Left lung (tissue), 14 donors: ENCODE results near the gene TMEM52B. TPM values are rescaled to one million over a fixed set of nuclear protein-coding genes. Genes with fewer than 3 reads are reported as not detected.

Experiments used
- ATAC-seq: fragments of 200-7000 bp; cut with Tn5 transposase; one replicate; pipeline ENCODE4 v1.9.1; 2020; ENCODE audit warnings: moderate library complexity
- DNase-seq, 4 donors: peaks; one replicate each; pipeline ENCODE4 v3.0.0-alpha.2; 2013 to 2020
- H3K27ac ChIP-seq, 2 donors: fragments of 200-600 bp; sonication (generic) in 1 of 2; one replicate each; pipeline versions ENCODE4 v1.5.0 to v1.8.0; 2020 to 2021
- H3K27me3 ChIP-seq, 2 donors: fragments of 200-600 bp; sonication (generic) in 1 of 2; one replicate each; pipeline versions ENCODE4 v1.5.0 to v1.8.0; 2020 to 2021
- H3K36me3 ChIP-seq, 2 donors: fragments of 200-600 bp; sonication (generic) in 1 of 2; one replicate each; pipeline versions ENCODE4 v1.5.0 to v1.8.0; 2020 to 2021
- H3K4me1 ChIP-seq, 2 donors: fragments of 200-600 bp; one replicate each; pipeline ENCODE4 v1.8.0; 2021
- H3K4me3 ChIP-seq, 2 donors: fragments of 200-600 bp; sonication (generic) in 1 of 2; one replicate each; pipeline versions ENCODE4 v1.5.0 to v1.8.0; 2020 to 2021; ENCODE audit warnings: mild to moderate bottlenecking in 1 of 2
- H3K9me3 ChIP-seq, 2 donors: fragments of 200-600 bp; sonication (generic) in 1 of 2; one replicate each; pipeline versions ENCODE4 v1.5.0 to v1.8.0; 2020 to 2021
- CTCF ChIP-seq, 2 donors: fragments of 200-600 bp; sonication (generic) in 1 of 2; IDR thresholded peaks; one replicate each; pipeline versions ENCODE4 v1.5.0 to v1.8.0; 2021; ENCODE audit warnings: antibody characterized with exemption in 2 of 2
- intact Hi-C, 2 donors: fragments of 100-400 bp; cut with DNase I; formaldehyde crosslinking; loops; one replicate each; pipeline versions ENCODE4 v1.11.2 to v1.14.2; 2022
- long read RNA-seq, 12 donors: library from polyadenylated mRNA in 2 of 12; unstranded in 2 of 12; transcript quantifications; one replicate each; pipeline ENCODE4 v2.0.0 and lab custom pipeline, GENCODE V29; 2019 to 2026
- polyA plus RNA-seq, 6 donors: library from polyadenylated mRNA; unstranded; fragments of 120-200 nt; gene quantifications; one replicate each; pipeline ENCODE4 v1.2.1, GENCODE V29; 2013; ENCODE audit not compliant: insufficient read length in 6 of 6
- total RNA-seq, 2 donors: library from RNA; stranded (reverse); fragmentation: NEBNext Ultra II Directional; extraction: Animal tissue kit (Norgen Biotek cat#: 25700); gene quantifications; one replicate each; pipeline ENCODE4 v1.2.1, GENCODE V29; 2021
- donor health status: DM: no; HTN: yes; CAD: no.
- donor health status: DM: no; HTN: no; CAD: no.

TMEM52B gene
- total RNA-seq (1 to 10 TPM; 1.9 to 2.0 TPM), polyA plus RNA-seq (1 to 10 TPM in 1 of 6 donors, under 1 TPM in 5; 0.31 to 1.2 (median 0.50) TPM)
- long read RNA-seq, donor 1: 0 reads
- long read RNA-seq, donor 2: 0 reads
- long read RNA-seq, donor 3: 0 reads
- long read RNA-seq, donor 4, partial matches to known transcripts: 0 of 2 reads
- long read RNA-seq, donor 4, other reads (novel, unspliced or antisense): 0 of 2 reads
- long read RNA-seq, donor 5: 0 reads
- long read RNA-seq, donor 6: 0 reads
- long read RNA-seq, donor 7: 0 reads
- long read RNA-seq, donor 8: 0 reads
- long read RNA-seq, donor 9: 0 reads
- long read RNA-seq, donor 10, partial matches to known transcripts: 0 of 2 reads
- long read RNA-seq, donor 10, other reads (novel, unspliced or antisense): 0 of 2 reads
- long read RNA-seq, donor 11, partial matches to known transcripts: 0 of 2 reads
- long read RNA-seq, donor 11, other reads (novel, unspliced or antisense): 0 of 2 reads
- long read RNA-seq, donor 12: 0 reads

DNA sequence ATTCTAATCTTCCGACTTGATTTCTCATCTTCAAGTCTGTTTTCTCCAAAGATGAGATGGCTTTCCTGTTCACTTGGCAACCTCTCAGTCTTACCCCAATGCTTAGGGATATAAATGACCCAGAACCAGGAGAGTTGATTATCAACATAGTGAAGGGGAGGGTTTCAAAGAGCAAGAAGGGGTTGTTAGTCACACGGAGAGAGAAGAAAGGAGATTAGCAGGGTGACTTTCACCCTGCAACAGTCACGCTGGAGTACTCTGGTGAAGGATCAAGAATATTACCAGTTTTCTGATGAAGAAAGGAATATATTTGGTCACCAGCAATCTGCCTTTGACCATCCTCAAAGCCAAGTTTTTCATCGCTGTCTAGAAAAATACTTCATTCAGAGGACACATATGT lies at the start of gene TMEM52B:
Gene TMEM52B, plus strand, starts transcription at position 212 of the 400 bp plus-strand sequence. CDS start 543 bp downstream, outside the sequence.
- intact Hi-C loops: no loop called here
- no peak for TF ChIP-seq CTCF (IDR thresholded peaks at IDR 0.05)
- DNase-seq: no peak
- Histone ChIP-seq H3K4me1 (peaks cover 0 to 24% of the 10 kb centered on the region in 2 donors), H3K27me3 (no peaks in the 10 kb centered on the region), H3K9me3 (no peaks in the 10 kb centered on the region), H3K27ac (no peak within 1 kb of the TSS), H3K4me3 (no peak within 1 kb of the TSS), H3K36me3 (no peaks in the 10 kb centered on the region)
- no peak for ATAC-seq

DNA sequence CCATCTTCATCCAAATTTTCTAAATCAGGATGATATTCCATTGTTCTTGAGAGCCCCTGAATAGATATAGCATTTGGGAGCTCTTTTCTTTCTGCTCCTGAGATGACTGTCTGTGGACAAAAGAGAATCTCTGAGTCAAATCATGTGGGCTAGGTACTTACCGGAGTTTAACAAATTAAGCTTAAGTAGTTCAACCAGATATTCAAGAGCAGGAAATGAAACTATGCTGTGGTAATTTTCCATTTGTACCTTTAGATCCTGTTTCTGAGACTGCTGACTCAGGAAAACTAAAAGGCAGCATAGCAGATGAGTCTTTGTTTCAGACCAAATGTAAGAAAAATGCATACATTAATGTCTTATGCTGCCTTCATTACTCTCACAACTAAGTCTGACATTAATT lies 48.8 kb upstream of the TMEM52B start, which contains the start of gene CLEC7A:
Gene CLEC7A, minus strand, starts transcription at position 158 of the 400 bp plus-strand sequence. Its CDS starts 117 bp downstream, at position 41.
- H3K27ac ChIP-seq: peak within 1 kb of the TSS; percentile 45 to 95
- H3K4me1 ChIP-seq: peaks cover 0 to 32% of the 10 kb centered on the region in 2 donors
- intact Hi-C loops: no loop called here
- H3K36me3 ChIP-seq: peaks cover 0 to under 1% of the 10 kb centered on the region in 2 donors
- no peak for DNase-seq
- no peaks in the 10 kb centered on the region for H3K27me3 ChIP-seq
- ATAC-seq: peak; percentile 58
- TF ChIP-seq CTCF (IDR thresholded peaks at IDR 0.05): no peak
- peak within 1 kb of the TSS; percentile 5 to 49 for H3K4me3 ChIP-seq
- H3K9me3 ChIP-seq: no peaks in the 10 kb centered on the region

DNA sequence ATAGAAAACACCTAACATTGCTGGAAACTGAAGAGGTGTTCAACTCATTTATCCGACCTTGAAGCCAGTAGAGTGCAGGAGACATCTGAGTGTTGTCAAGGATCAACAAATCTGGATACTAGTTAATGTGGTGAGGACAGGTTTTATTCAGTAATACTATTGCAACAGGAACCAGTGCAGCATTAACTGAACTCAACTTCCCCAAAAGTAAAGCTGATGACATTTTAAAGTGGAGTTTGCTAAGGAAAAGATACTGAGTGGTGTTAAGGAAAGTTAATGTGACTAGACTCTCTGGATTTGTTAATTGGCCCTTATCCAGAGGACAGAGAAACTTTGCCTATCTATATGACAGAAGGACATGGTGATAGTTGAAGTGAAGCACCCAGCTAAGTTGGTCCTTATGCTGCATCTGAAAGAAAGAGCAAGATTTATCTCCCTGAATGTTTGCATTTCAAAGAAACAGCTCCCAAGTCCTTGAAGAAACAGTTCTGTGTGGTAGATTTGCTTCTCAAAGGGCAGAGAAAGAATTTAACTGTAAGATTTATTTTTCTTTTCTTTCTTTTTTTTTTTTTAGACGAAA lies 47.6 kb upstream of the TMEM52B start:
- Histone ChIP-seq H3K27ac (peak overlapping the region; percentile 45 to 95), H3K9me3 (no peaks in the 10 kb centered on the region), H3K4me1 (peaks cover 0 to 32% of the 10 kb centered on the region in 2 donors), H3K4me3 (no peak overlapping the region), H3K27me3 (no peaks in the 10 kb centered on the region), H3K36me3 (no peaks in the 10 kb centered on the region)
- intact Hi-C loops: no loop called here
- DNase-seq (no peak), ATAC-seq (peak; percentile 13)
- TF ChIP-seq CTCF (IDR thresholded peaks at IDR 0.05): no peak

GRCh38 chr12:10132850-10133370 lies 45.9 kb upstream of the TMEM52B start:
- H3K9me3 ChIP-seq: no peaks in the 10 kb centered on the region
- H3K36me3 ChIP-seq: no peaks in the 10 kb centered on the region
- intact Hi-C loops: no loop called here
- DNase-seq (no peak), ATAC-seq (no peak)
- H3K4me3 ChIP-seq: no peak overlapping the region
- no peak for TF ChIP-seq CTCF (IDR thresholded peaks at IDR 0.05)
- H3K27ac ChIP-seq: no peak overlapping the region
- H3K27me3 ChIP-seq: no peaks in the 10 kb centered on the region
- H3K4me1 ChIP-seq: peaks cover 0 to 24% of the 10 kb centered on the region in 2 donors

DNA sequence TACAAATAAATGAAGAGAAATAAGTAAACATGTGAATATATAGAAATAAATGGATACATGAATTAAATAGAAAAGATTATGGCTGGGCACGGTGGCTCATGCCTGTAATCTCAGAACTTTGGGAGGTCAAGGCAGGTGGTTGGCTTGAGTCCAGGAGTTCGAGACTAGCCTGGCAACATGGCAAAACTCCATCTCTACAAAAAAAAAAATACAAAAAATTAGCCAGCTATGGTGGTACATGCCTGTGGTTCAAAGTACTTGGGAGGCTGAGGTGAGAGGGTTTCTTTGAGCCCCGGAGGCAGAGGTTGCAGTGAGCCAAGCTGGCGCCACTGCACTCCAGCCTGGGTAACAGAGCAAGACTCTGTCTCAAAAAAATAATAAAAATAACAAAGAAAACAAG lies 43.7 kb upstream of the TMEM52B start:
- no peaks in the 10 kb centered on the region for H3K27me3 ChIP-seq
- peaks cover 0 to 31% of the 10 kb centered on the region in 2 donors for H3K4me1 ChIP-seq
- intact Hi-C loops: no loop called here
- no peak overlapping the region for H3K27ac ChIP-seq
- H3K36me3 ChIP-seq: no peaks in the 10 kb centered on the region
- no peak overlapping the region for H3K4me3 ChIP-seq
- ATAC-seq: no peak
- TF ChIP-seq CTCF (IDR thresholded peaks at IDR 0.05): no peak
- DNase-seq: no peak
- no peaks in the 10 kb centered on the region for H3K9me3 ChIP-seq
